ENCODE data around the gene KCNJ4.

Gene KCNJ4

GRCh38 chr22:38442967-38443627 lies 11.9 kb downstream of the KCNJ4 start:
- no peak for TF ChIP-seq CTCF (IDR thresholded peaks at IDR 0.05; ENCODE audit: low read depth, low read length, missing control alignments)
- Histone ChIP-seq H3K36me3 (replicated peaks) (no peaks in the 10 kb centered on the region), H3K4me3 (ENCODE audit: low read depth, low read length) (no peak overlapping the region), H3K27ac (no peak overlapping the region), H3K27me3 (replicated peaks) (peaks cover 7% of the 10 kb centered on the region)
- no peak for DNase-seq
- in situ Hi-C loops (cut with HindIII; ENCODE audit: low pct_ligation_motif_present, low sequenced_read_pairs), result no loop called here

DNA sequence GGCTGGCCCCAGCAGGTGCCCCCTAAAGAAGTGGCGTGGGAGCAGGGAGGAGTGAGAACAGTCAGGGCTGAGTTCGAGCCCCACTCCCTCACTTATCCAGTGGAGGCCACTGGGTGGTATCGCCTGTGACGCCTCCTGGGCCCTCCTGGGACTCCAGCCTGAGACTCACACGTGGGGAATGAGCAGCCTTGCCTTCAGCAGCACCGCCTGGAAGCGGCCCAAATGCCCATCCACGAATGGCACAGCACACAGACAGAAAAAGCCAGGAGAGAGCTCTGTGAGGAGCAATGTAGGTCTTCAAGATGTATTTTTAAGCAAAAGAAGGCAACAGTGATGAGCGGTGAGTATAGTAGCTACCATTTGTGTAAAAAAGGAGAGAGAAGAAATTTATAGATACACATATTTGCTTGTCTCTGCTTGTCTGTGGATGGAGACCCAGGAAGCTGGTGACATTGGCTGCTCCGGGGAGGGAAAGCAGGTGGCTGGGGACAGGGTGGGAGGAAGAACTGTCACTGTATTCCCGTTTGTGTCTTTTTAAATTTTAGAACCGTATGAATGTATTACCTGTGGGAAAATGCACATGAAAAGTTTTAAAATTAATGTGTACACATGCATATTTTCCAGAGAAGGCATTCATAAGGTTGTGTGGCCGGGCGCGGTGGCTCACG lies 13.2 kb downstream of the KCNJ4 start:
- Histone ChIP-seq H3K27me3 (replicated peaks) (peaks cover 7% of the 10 kb centered on the region), H3K36me3 (replicated peaks) (no peaks in the 10 kb centered on the region)
- TF ChIP-seq CTCF (IDR thresholded peaks at IDR 0.05; ENCODE audit: low read depth, low read length, missing control alignments), result no peak

GRCh38 chr22:38440747-38441350 lies 14.2 kb downstream of the KCNJ4 start:
- Histone ChIP-seq H3K27ac (no peak overlapping the region), H3K27me3 (replicated peaks) (peaks cover 7% of the 10 kb centered on the region), H3K4me3 (ENCODE audit: low read depth, low read length) (no peak overlapping the region), H3K36me3 (replicated peaks) (no peaks in the 10 kb centered on the region)
- no peak for TF ChIP-seq CTCF (IDR thresholded peaks at IDR 0.05; ENCODE audit: low read depth, low read length, missing control alignments)
- no peak for DNase-seq
- in situ Hi-C loops (cut with HindIII; ENCODE audit: low pct_ligation_motif_present, low sequenced_read_pairs), result no loop called here

More for the DNA sequence above, 13.2 kb downstream of the KCNJ4 start:
- Histone ChIP-seq H3K27ac (no peak overlapping the region), H3K4me3 (ENCODE audit: low read depth, low read length) (no peak overlapping the region)
- in situ Hi-C loops (cut with HindIII; ENCODE audit: low pct_ligation_motif_present, low sequenced_read_pairs), result no loop called here
- no peak for DNase-seq

- H3K27me3 ChIP-seq (replicated peaks), result peaks cover 5% of the 10 kb centered on the region
- no peak overlapping the region for H3K27ac ChIP-seq
- H3K4me3 ChIP-seq (ENCODE audit: low read depth, low read length), result no peak overlapping the region
- in situ Hi-C loops (cut with HindIII; ENCODE audit: low pct_ligation_motif_present, low sequenced_read_pairs), result no loop called here
- H3K36me3 ChIP-seq (replicated peaks), result no peaks in the 10 kb centered on the region
- TF ChIP-seq CTCF (IDR thresholded peaks at IDR 0.05; ENCODE audit: low read depth, low read length, missing control alignments), result no peak
- no peak for DNase-seq
Measured at GRCh38 chr22:38437416-38437815, 17.6 kb downstream of the KCNJ4 start.

GRCh38 chr22:38436629-38437395 lies 18.2 kb downstream of the KCNJ4 start:
- in situ Hi-C loops (cut with HindIII; ENCODE audit: low pct_ligation_motif_present, low sequenced_read_pairs), result no loop called here
- Histone ChIP-seq H3K4me3 (ENCODE audit: low read depth, low read length) (no peak overlapping the region), H3K27me3 (replicated peaks) (peaks cover 5% of the 10 kb centered on the region), H3K36me3 (replicated peaks) (no peaks in the 10 kb centered on the region), H3K27ac (no peak overlapping the region)
- no peak for DNase-seq
- TF ChIP-seq CTCF (IDR thresholded peaks at IDR 0.05; ENCODE audit: low read depth, low read length, missing control alignments), result no peak

All from brain microvascular endothelial cell (primary cell).